ENCODE data around the gene SMIM14.
"Not testable (repeated sequence)": the region's sequence is repeated elsewhere in the genome, so short reads cannot be mapped to it uniquely, and the experiment has no call there.

The SMIM14 gene

GRCh38 chr4:39522068-39522467 lies 116.6 kb downstream of the SMIM14 start:
- DNase-seq (ENCODE audit: low read depth, low spot score) = no peak
- Histone ChIP-seq H3K4me3 (ENCODE audit: insufficient read length, low read depth) (no peak overlapping the region), H3K27me3 (ENCODE audit: insufficient read depth, insufficient read length) (no peaks in the 10 kb centered on the region), H3K4me1 (ENCODE audit: insufficient read depth, insufficient read length) (no peaks in the 10 kb centered on the region), H3K9me3 (ENCODE audit: insufficient read depth, low read length) (no peaks in the 10 kb centered on the region), H3K9ac (ENCODE audit: insufficient read length, low read depth) (no peak overlapping the region), H3K36me3 (ENCODE audit: insufficient read depth, insufficient read length, low read length) (peaks cover 40% of the 10 kb centered on the region)
- TF ChIP-seq SUZ12 (IDR thresholded peaks at IDR 0.05; ENCODE audit: extremely low read depth, insufficient read depth, insufficient read length) = no peak
- no peak for TF ChIP-seq ZNF274 (IDR thresholded peaks at IDR 0.05; ENCODE audit: low read depth, low read length)
- no peak for TF ChIP-seq YY1 (IDR thresholded peaks at IDR 0.05; ENCODE audit: insufficient read depth, insufficient read length)

- TF ChIP-seq ZNF274 (IDR thresholded peaks at IDR 0.05; ENCODE audit: low read depth, low read length) (no peak), SUZ12 (IDR thresholded peaks at IDR 0.05; ENCODE audit: extremely low read depth, insufficient read depth, insufficient read length) (no peak), YY1 (IDR thresholded peaks at IDR 0.05; ENCODE audit: insufficient read depth, insufficient read length) (no peak)
- H3K9me3 ChIP-seq (ENCODE audit: insufficient read depth, low read length) = no peaks in the 10 kb centered on the region
- H3K27me3 ChIP-seq (ENCODE audit: insufficient read depth, insufficient read length) = no peaks in the 10 kb centered on the region
- DNase-seq (ENCODE audit: low read depth, low spot score) = no peak
- H3K36me3 ChIP-seq (ENCODE audit: insufficient read depth, insufficient read length, low read length) = peaks cover 40% of the 10 kb centered on the region
- H3K4me1 ChIP-seq (ENCODE audit: insufficient read depth, insufficient read length) = no peaks in the 10 kb centered on the region
- H3K9ac ChIP-seq (ENCODE audit: insufficient read length, low read depth) = no peak overlapping the region
- no peak overlapping the region for H3K4me3 ChIP-seq (ENCODE audit: insufficient read length, low read depth)
Observed at GRCh38 chr4:39521253-39521919, 117.3 kb downstream of the SMIM14 start.

GRCh38 chr4:39518484-39518883 lies 120.2 kb downstream of the SMIM14 start:
- Histone ChIP-seq H3K4me3 (ENCODE audit: insufficient read length, low read depth) (no peak overlapping the region), H3K27me3 (ENCODE audit: insufficient read depth, insufficient read length) (no peaks in the 10 kb centered on the region), H3K9ac (ENCODE audit: insufficient read length, low read depth) (no peak overlapping the region), H3K4me1 (ENCODE audit: insufficient read depth, insufficient read length) (no peaks in the 10 kb centered on the region), H3K9me3 (ENCODE audit: insufficient read depth, low read length) (no peaks in the 10 kb centered on the region), H3K36me3 (ENCODE audit: insufficient read depth, insufficient read length, low read length) (peaks cover 49% of the 10 kb centered on the region)
- no peak for DNase-seq (ENCODE audit: low read depth, low spot score)
- no peak for TF ChIP-seq YY1 (IDR thresholded peaks at IDR 0.05; ENCODE audit: insufficient read depth, insufficient read length)
- TF ChIP-seq ZNF274 (IDR thresholded peaks at IDR 0.05; ENCODE audit: low read depth, low read length) = no peak
- TF ChIP-seq SUZ12 (IDR thresholded peaks at IDR 0.05; ENCODE audit: extremely low read depth, insufficient read depth, insufficient read length) = no peak

GRCh38 chr4:39516407-39516966 lies 122.2 kb downstream of the SMIM14 start:
- peaks cover 63% of the 10 kb centered on the region for H3K36me3 ChIP-seq (ENCODE audit: insufficient read depth, insufficient read length, low read length)
- TF ChIP-seq SUZ12 (IDR thresholded peaks at IDR 0.05; ENCODE audit: extremely low read depth, insufficient read depth, insufficient read length) = no peak
- no peak for TF ChIP-seq YY1 (IDR thresholded peaks at IDR 0.05; ENCODE audit: insufficient read depth, insufficient read length)
- no peaks in the 10 kb centered on the region for H3K27me3 ChIP-seq (ENCODE audit: insufficient read depth, insufficient read length)
- DNase-seq (ENCODE audit: low read depth, low spot score) = no peak
- H3K4me1 ChIP-seq (ENCODE audit: insufficient read depth, insufficient read length) = no peaks in the 10 kb centered on the region
- H3K4me3 ChIP-seq (ENCODE audit: insufficient read length, low read depth) = no peak overlapping the region
- H3K9me3 ChIP-seq (ENCODE audit: insufficient read depth, low read length) = no peaks in the 10 kb centered on the region
- H3K9ac ChIP-seq (ENCODE audit: insufficient read length, low read depth) = no peak overlapping the region

- not testable (repeated sequence) for H3K9ac ChIP-seq (ENCODE audit: insufficient read length, low read depth)
- peaks cover 58% of the 10 kb centered on the region for H3K36me3 ChIP-seq (ENCODE audit: insufficient read depth, insufficient read length, low read length)
Observed at GRCh38 chr4:39515669-39516401, 122.8 kb downstream of the SMIM14 start.

GRCh38 chr4:39514888-39515401 lies 123.7 kb downstream of the SMIM14 start:
- Histone ChIP-seq H3K36me3 (ENCODE audit: insufficient read depth, insufficient read length, low read length) (peaks cover 65% of the 10 kb centered on the region), H3K9me3 (ENCODE audit: insufficient read depth, low read length) (no peaks in the 10 kb centered on the region), H3K4me3 (ENCODE audit: insufficient read length, low read depth) (no peak overlapping the region), H3K27me3 (ENCODE audit: insufficient read depth, insufficient read length) (no peaks in the 10 kb centered on the region), H3K4me1 (ENCODE audit: insufficient read depth, insufficient read length) (no peaks in the 10 kb centered on the region), H3K9ac (ENCODE audit: insufficient read length, low read depth) (no peak overlapping the region)
- DNase-seq (ENCODE audit: low read depth, low spot score) = no peak
- TF ChIP-seq YY1 (IDR thresholded peaks at IDR 0.05; ENCODE audit: insufficient read depth, insufficient read length) (no peak), SUZ12 (IDR thresholded peaks at IDR 0.05; ENCODE audit: extremely low read depth, insufficient read depth, insufficient read length) (no peak), ZNF274 (IDR thresholded peaks at IDR 0.05; ENCODE audit: low read depth, low read length) (no peak)

More at GRCh38 chr4:39515669-39516401, 122.8 kb downstream of the SMIM14 start:
- H3K4me3 ChIP-seq (ENCODE audit: insufficient read length, low read depth); H3K4me1 ChIP-seq (ENCODE audit: insufficient read depth, insufficient read length); H3K9me3 ChIP-seq (ENCODE audit: insufficient read depth, low read length); H3K27me3 ChIP-seq (ENCODE audit: insufficient read depth, insufficient read length); DNase-seq (ENCODE audit: low read depth, low spot score): not testable (repeated sequence)

GRCh38 chr4:39514266-39514665 lies 124.4 kb downstream of the SMIM14 start:
- not testable (repeated sequence) for H3K9ac ChIP-seq (ENCODE audit: insufficient read length, low read depth); DNase-seq (ENCODE audit: low read depth, low spot score); H3K27me3 ChIP-seq (ENCODE audit: insufficient read depth, insufficient read length); H3K9me3 ChIP-seq (ENCODE audit: insufficient read depth, low read length); H3K4me1 ChIP-seq (ENCODE audit: insufficient read depth, insufficient read length); H3K4me3 ChIP-seq (ENCODE audit: insufficient read length, low read depth)
- H3K36me3 ChIP-seq (ENCODE audit: insufficient read depth, insufficient read length, low read length) = peaks cover 67% of the 10 kb centered on the region
